ENCODE measurements around the gene ZFR.
"Not testable (repeated sequence)": the region's sequence is repeated elsewhere in the genome, so short reads cannot be mapped to it uniquely, and the experiment has no call there.

ZFR gene

GRCh38 chr5:32315221-32316014, 129.1 kb downstream of the ZFR start:
- DNase-seq = no peak

DNA sequence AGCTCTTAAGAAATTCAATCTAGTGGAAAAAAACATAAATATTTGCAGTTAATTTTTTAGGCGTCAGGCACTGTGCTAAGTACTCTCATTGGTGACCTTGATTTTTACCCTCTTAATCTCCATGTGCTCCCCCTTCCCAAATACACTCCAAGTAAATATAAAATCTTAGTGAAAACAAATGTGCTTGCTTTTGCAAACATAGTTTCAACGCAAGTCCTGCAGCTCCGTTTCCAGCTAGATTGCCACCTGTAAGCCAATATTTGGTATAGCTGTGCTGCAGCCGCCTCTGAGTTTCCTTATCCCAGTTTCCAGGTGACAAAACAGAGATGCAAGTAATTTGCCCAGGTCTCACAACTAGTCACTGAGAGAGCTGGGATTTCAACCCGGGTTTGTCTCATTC, 129.9 kb downstream of the ZFR start:
- no peak for DNase-seq

- not testable (repeated sequence) for DNase-seq
Observed at GRCh38 chr5:32314152-32314488, 130.4 kb downstream of the ZFR start.

- peak; percentile 99 for DNase-seq
Observed at GRCh38 chr5:32312595-32313332, 131.8 kb downstream of the ZFR start, which contains the start of gene MTMR12. Gene MTMR12 (minus strand): TSS chr5:32312939. CDS start chr5:32312838, 101 bp downstream.

DNA sequence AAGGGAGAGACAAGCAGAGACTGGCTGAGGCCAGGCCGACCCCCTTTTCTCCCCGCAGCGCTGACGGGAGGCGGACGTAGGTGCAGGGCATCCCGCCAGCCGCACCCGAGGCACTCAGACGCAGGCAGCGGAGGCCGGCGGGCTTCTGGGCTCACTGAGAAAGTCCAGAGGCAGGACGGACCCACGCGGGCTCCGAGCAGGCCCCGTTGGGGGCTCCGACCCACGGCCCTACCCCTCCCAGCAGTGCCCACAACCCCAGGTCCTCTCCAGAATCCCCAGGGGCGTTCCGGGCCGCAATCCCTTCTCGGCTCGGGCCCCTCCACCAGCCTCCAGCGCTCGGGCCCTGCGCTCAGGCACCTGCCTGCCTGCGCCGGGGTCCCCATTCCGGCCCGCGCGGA, 132.3 kb downstream of the ZFR start:
- peak; percentile 24 for DNase-seq

GRCh38 chr5:32311404-32312196, 132.9 kb downstream of the ZFR start:
- DNase-seq = no peak

DNA sequence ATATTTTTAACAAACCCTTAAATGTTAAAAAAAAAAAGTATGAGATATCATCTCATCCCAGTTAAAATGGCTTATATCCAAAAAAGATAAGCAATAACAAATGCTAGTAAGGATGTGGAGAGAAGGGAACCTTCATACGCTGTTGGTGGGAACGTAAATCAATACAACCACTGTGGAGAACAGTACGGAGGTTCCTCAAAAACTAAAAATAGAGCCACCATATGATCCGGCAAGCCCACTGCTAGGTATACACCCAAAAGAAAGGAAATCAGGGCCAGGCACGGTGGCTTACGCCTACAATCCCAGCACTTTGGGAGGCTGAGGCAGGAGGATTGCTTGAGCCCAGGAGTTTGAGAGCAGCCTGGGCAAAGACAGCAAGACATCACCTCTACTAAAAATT, 134.8 kb downstream of the ZFR start:
- DNase-seq = no peak

DNA sequence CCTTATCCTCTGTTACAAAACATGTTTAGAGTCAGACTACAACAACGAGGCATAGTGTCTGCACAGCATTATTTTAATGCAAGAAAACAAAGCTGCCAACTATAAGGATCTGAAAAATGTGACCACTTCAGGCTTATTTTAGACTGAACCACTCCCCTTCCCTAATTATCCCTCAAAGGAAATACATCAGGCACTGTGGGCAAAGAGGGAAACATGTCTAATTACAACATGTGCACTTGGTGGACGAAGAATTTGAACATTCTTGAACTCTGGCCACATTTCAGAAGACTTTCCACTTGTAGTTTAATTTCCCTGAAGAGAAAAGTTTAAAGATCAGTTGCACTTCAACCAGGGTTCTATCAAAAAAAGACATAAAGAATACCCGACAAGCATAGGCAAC, 135.6 kb downstream of the ZFR start:
- DNase-seq = peak; percentile 6

- DNase-seq = no peak
Observed at GRCh38 chr5:32307769-32308194, 136.8 kb downstream of the ZFR start.

DNA sequence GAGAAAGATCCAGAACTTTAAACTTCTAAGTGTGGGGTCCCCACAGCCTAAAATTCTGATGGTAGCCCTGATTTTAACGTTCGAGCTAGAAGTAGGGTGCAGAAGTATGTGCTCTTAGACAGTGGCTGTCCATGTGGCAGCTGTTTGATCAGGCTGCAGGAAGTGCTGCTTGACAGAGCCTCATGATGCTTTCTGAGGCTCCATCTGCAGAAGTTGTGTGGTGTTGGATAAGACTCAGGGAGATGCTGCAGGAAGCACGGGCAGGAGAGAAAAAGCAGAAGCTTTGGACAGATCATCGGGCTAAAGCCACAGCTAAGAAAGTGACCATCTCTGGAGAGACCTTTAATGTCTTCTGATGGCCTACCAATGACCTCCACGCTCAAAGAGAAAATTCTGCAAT, 139.9 kb downstream of the ZFR start:
- peak; percentile 67 for DNase-seq
